Nephron (organoid): Measurements from ENCODE around the gene IL17RD.
A peak's percentile ranks its signal among the peaks of the same experiment; 100 is the strongest.

Source experiments
- H3K27ac Mint-ChIP-seq, 3 experiments: 2 replicates each; pipeline ENCODE4 v1.8.0; 2020; ENCODE audit warnings: mixed read lengths in 3 of 3, mild to moderate bottlenecking in 2 of 3, moderate library complexity in 1 of 3
- H3K27me3 Mint-ChIP-seq: 2 replicates; pipeline ENCODE4 v1.8.0; 2021; ENCODE audit warnings: low read depth, mild to moderate bottlenecking, moderate library complexity, mixed read lengths
- H3K36me3 Mint-ChIP-seq: 2 replicates; pipeline ENCODE4 v1.8.0; 2020; ENCODE audit warnings: low read depth, mixed read lengths
- H3K4me1 Mint-ChIP-seq: 2 replicates; pipeline ENCODE4 v1.8.0; 2020; ENCODE audit warnings: mixed read lengths
- H3K4me3 Mint-ChIP-seq, 3 experiments: 2 replicates each; pipeline ENCODE4 v1.8.0; 2020; ENCODE audit warnings: mild to moderate bottlenecking in 3 of 3, mixed read lengths in 3 of 3, moderate library complexity in 2 of 3
- H3K9me3 Mint-ChIP-seq: 2 replicates; pipeline ENCODE4 v1.8.0; 2020; ENCODE audit warnings: mixed read lengths
- CTCF ChIP-seq, 3 experiments: fragments of 200-600 bp; sonication (generic); IDR thresholded peaks; one replicate each; pipeline ENCODE4 v1.5.0; 2021; ENCODE audit warnings: antibody characterized with exemption in 3 of 3; ENCODE audit not compliant: unreplicated experiment in 3 of 3

IL17RD gene

GRCh38 chr3:57133157-57133556 is 32.0 kb downstream of the IL17RD start:
- peaks cover 29% of the 10 kb centered on the region for H3K36me3 Mint-ChIP-seq
- peaks cover 72% of the 10 kb centered on the region for H3K4me1 Mint-ChIP-seq
- H3K9me3 Mint-ChIP-seq, result no peaks in the 10 kb centered on the region
- H3K27me3 Mint-ChIP-seq, result no peaks in the 10 kb centered on the region
- peak overlapping the region; percentile 48 to 98 (median 71) for H3K27ac Mint-ChIP-seq
- H3K4me3 Mint-ChIP-seq, result peak overlapping the region in 1 of 3 experiments; percentile 1
- no peak for TF ChIP-seq CTCF (IDR thresholded peaks at IDR 0.05; ENCODE audit: unreplicated experiment in 3 of 3)

- H3K9me3 Mint-ChIP-seq, result no peaks in the 10 kb centered on the region
These were observed 32.5 kb downstream of the IL17RD start for GRCh38 chr3:57132674-57133073.

GRCh38 chr3:57131210-57131588 is 34.0 kb downstream of the IL17RD start:
- no peak for TF ChIP-seq CTCF (IDR thresholded peaks at IDR 0.05; ENCODE audit: unreplicated experiment in 3 of 3)
- Mint-ChIP-seq H3K4me1 (peaks cover 74% of the 10 kb centered on the region), H3K9me3 (no peaks in the 10 kb centered on the region)

More at GRCh38 chr3:57132674-57133073, 32.5 kb downstream of the IL17RD start:
- no peaks in the 10 kb centered on the region for H3K27me3 Mint-ChIP-seq
- H3K4me1 Mint-ChIP-seq, result peaks cover 73% of the 10 kb centered on the region
- H3K4me3 Mint-ChIP-seq, result peak overlapping the region in 1 of 3 experiments; percentile 1
- H3K36me3 Mint-ChIP-seq, result peaks cover 26% of the 10 kb centered on the region
- peak in 2 of 3 experiments; percentile 26 to 33 for TF ChIP-seq CTCF (IDR thresholded peaks at IDR 0.05; ENCODE audit: unreplicated experiment in 3 of 3)
- H3K27ac Mint-ChIP-seq, result peak overlapping the region; percentile 48 to 98 (median 71)

GRCh38 chr3:57130571-57131209 is 34.5 kb downstream of the IL17RD start:
- peak overlapping the region; percentile 94 to 98 (median 95) for H3K27ac Mint-ChIP-seq
- no peaks in the 10 kb centered on the region for H3K27me3 Mint-ChIP-seq
- peaks cover 14% of the 10 kb centered on the region for H3K36me3 Mint-ChIP-seq
- H3K9me3 Mint-ChIP-seq, result no peaks in the 10 kb centered on the region
- H3K4me1 Mint-ChIP-seq, result peaks cover 75% of the 10 kb centered on the region
- no peak for TF ChIP-seq CTCF (IDR thresholded peaks at IDR 0.05; ENCODE audit: unreplicated experiment in 3 of 3)
- H3K4me3 Mint-ChIP-seq, result peak overlapping the region; percentile 12 to 59 (median 15)

More at GRCh38 chr3:57131210-57131588, 34.0 kb downstream of the IL17RD start:
- H3K27me3 Mint-ChIP-seq, result no peaks in the 10 kb centered on the region
- H3K4me3 Mint-ChIP-seq, result peak overlapping the region in 2 of 3 experiments; percentile 2 to 34
- H3K36me3 Mint-ChIP-seq, result peaks cover 18% of the 10 kb centered on the region
- peak overlapping the region; percentile 94 to 98 (median 95) for H3K27ac Mint-ChIP-seq

GRCh38 chr3:57128826-57129667 is 36.1 kb downstream of the IL17RD start:
- Mint-ChIP-seq H3K27me3 (no peaks in the 10 kb centered on the region), H3K27ac (peak overlapping the region; percentile 94 to 98 (median 95))

More at GRCh38 chr3:57128826-57129667, 36.1 kb downstream of the IL17RD start:
- TF ChIP-seq CTCF (IDR thresholded peaks at IDR 0.05; ENCODE audit: unreplicated experiment in 3 of 3), result no peak
- Mint-ChIP-seq H3K9me3 (no peaks in the 10 kb centered on the region), H3K36me3 (peaks cover 4% of the 10 kb centered on the region), H3K4me3 (peak overlapping the region; percentile 51 to 61 (median 52)), H3K4me1 (peaks cover 84% of the 10 kb centered on the region)
